GM12801 (cell line): Measurements from ENCODE around the gene GATM.

Experiments used
- CTCF ChIP-seq: IDR thresholded peaks from one replicate; pipeline ENCODE4 v1.5.1; 2011; ENCODE audit warnings: control low read depth; ENCODE audit not compliant: insufficient read length; ENCODE audit errors: extremely low read depth

Gene GATM

GRCh38 chr15:45407786-45408185 is 29.4 kb upstream of the GATM start:
- no peak for TF ChIP-seq CTCF

DNA sequence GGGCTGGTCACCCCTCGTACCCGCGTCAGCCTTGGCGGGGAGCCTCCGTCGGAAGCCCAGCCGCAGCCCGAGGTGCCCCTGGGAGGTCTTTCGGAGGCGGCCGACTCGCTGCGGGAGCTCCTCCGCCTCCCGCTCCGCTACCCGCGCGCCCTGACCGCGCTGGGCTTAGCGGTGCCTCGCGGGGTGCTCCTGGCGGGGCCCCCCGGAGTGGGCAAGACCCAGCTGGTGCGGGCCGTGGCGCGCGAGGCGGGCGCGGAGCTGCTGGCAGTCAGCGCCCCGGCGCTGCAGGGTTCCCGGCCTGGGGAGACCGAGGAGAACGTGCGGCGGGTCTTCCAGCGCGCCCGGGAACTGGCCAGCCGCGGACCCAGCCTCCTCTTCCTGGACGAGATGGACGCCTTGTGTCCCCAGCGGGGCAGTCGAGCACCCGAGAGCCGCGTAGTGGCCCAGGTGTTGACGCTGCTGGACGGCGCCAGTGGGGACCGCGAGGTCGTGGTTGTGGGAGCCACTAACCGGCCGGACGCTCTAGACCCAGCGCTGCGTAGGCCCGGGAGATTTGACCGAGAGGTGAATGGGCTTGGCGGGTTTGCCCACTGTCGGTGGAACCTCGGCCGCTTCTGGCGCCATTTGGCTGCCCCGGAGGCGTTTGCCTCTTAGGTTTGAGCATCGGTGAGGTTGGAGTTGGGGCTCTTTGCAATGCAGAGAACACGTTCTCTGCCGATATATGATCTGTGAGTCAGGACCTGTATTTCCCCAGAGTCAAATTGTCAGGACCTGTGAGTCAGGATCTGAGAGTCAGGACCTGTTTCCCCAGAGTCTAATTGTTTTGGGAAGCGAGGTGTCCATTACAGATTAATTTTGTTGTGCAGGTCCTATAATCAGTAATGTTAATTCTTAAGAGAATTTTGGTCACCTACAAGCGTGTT is 24.9 kb upstream of the GATM start:
- TF ChIP-seq CTCF: no peak

- no peak for TF ChIP-seq CTCF
These were observed 24.0 kb upstream of the GATM start for GRCh38 chr15:45402162-45402954.

- no peak for TF ChIP-seq CTCF
These were observed 23.4 kb upstream of the GATM start for GRCh38 chr15:45401665-45402161.

DNA sequence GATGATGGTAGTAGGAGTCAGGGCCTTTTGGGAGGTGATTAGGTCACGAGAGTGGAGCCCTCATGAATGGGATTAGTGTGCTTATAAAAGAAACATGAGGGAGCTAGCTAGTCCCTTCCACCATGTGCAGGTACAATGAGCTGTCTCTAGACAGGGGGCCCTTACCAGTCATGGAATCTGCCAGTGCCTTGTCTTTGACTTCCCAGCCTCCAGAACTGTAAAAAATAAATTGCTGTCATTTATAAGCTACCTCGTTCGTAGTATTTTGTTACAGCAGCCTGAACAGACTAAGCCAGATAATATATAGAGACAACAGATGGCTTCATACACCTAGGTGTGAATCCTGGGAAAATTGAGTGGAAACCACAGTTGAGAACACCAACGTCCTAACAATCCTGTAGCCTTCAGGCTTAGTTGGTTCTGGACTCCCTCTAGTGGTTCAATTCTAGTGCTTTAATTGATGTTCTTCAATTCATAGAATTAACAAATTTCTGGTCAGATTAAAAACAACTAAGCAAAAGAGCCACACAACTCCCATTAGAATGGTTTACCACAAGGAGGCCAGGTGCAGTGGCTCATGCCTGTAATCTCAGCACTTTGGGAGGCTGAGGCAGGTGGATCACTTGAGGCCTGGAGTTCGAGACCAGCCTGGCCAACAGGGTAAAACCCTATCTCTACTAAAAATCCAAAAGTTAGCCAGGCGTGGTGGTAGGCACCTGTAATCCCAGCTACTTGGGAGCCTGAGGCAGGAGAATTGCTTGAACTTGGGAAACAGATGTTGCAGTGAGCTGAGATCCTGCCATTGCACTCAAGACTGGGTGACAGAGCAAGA is 21.3 kb upstream of the GATM start:
- no peak for TF ChIP-seq CTCF

DNA sequence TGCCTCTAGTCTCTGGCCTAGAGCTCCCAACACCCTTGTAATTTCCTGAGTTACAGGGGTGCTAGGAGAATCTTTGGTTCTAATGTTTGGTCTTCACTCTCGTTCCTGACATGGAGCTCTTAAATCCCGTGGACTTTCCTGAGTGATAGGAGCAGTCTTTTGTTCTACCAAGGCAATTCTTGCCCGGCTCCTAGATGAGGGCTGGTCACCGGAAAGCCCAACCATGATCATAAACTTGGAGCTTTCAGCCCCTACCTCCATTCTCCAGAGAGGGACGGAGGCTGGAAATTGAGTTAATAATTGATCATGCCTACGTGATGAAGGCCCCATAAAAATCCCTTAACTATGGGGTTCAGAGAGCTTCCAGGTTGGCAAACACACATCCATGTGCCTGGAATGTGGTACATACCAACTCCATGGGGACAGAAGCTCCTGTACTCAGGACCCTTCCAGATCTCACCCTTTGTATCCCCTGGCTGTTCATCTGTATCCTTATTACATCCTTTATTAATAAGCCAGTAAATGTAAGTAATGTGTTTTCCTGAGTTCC is 18.8 kb upstream of the GATM start:
- TF ChIP-seq CTCF: no peak
